H4 (cell line): ENCODE data around the gene SUSD3. TPM values are rescaled to one million over a fixed set of nuclear protein-coding genes. Genes with fewer than 3 reads are reported as not detected.
"Not testable (repeated sequence)": the region's sequence is repeated elsewhere in the genome, so short reads cannot be mapped to it uniquely, and the experiment has no call there.

Source experiments
- DNase-seq: peaks from one replicate; pipeline ENCODE4 v3.0.0-alpha.2; 2015; ENCODE audit warnings: low spot score
- total RNA-seq: library from RNA; depleted of rRNA; stranded (reverse); fragments of >200 nt; shearing (Covaris generic); gene quantifications from 2 replicates; pipeline ENCODE4 v1.2.3, GENCODE V29; 2014; rRNA removed

SUSD3 gene
- not detected in 2 replicates for total RNA-seq

GRCh38 chr9:93058355-93059010 is at the start of gene SUSD3:
SUSD3 (plus strand) TSS chr9:93058701; CDS start chr9:93058743, 42 bp downstream.
- DNase-seq, result no peak

GRCh38 chr9:93009337-93010015 is 49.0 kb upstream of the SUSD3 start:
- no peak for DNase-seq

- DNase-seq, result no peak
These were observed 48.4 kb upstream of the SUSD3 start for GRCh38 chr9:93010056-93010455.

GRCh38 chr9:93010704-93011103 is 47.8 kb upstream of the SUSD3 start:
- no peak for DNase-seq

GRCh38 chr9:93011114-93011513 is 47.4 kb upstream of the SUSD3 start:
- no peak for DNase-seq

GRCh38 chr9:93012963-93013855 is 45.3 kb upstream of the SUSD3 start:
- DNase-seq, result no peak

GRCh38 chr9:93013856-93014582 is 44.5 kb upstream of the SUSD3 start:
- DNase-seq, result no peak

GRCh38 chr9:93015190-93015589 is 43.3 kb upstream of the SUSD3 start:
- DNase-seq, result not testable (repeated sequence)

GRCh38 chr9:93017621-93018020 is 40.9 kb upstream of the SUSD3 start:
- DNase-seq, result no peak

- no peak for DNase-seq
These were observed 38.4 kb upstream of the SUSD3 start for GRCh38 chr9:93020151-93020550.

GRCh38 chr9:93020771-93021670 is 37.5 kb upstream of the SUSD3 start:
- no peak for DNase-seq

- no peak for DNase-seq
These were observed 36.4 kb upstream of the SUSD3 start for GRCh38 chr9:93022066-93022465.

GRCh38 chr9:93022721-93023520 is 35.6 kb upstream of the SUSD3 start:
- DNase-seq, result no peak

GRCh38 chr9:93023521-93023815 is 35.0 kb upstream of the SUSD3 start:
- DNase-seq, result no peak

GRCh38 chr9:93024646-93024910 is 33.9 kb upstream of the SUSD3 start:
- DNase-seq, result no peak

- no peak for DNase-seq
These were observed 33.4 kb upstream of the SUSD3 start for GRCh38 chr9:93024986-93025630.

- no peak for DNase-seq
These were observed 32.8 kb upstream of the SUSD3 start for GRCh38 chr9:93025736-93026135.

- DNase-seq, result no peak
These were observed 31.9 kb upstream of the SUSD3 start for GRCh38 chr9:93026640-93027039.

- no peak for DNase-seq
These were observed 30.8 kb upstream of the SUSD3 start for GRCh38 chr9:93027750-93028149.

GRCh38 chr9:93028448-93029006 is 30.0 kb upstream of the SUSD3 start:
- DNase-seq, result no peak
